A673 (cell line): Measurements from ENCODE around the gene JAKMIP1. TPM values are rescaled to one million over a fixed set of nuclear protein-coding genes. Genes with fewer than 3 reads are reported as not detected.

Source experiments
- BruUV-seq: library from RNA; stranded (reverse); fragments of 400-500 nt; replicated peaks from 2 replicates; lab custom pipeline; 2021; lab: Mats Ljungman, UMichigan
- CTCF ChIA-PET: fragments of 300-600 bp; sonication (Branson Sonifier 250); formaldehyde crosslinking; loops from one replicate; lab custom pipeline; 2022; ENCODE audit warnings: antibody characterized with exemption; lab: Charles Lee
- POLR2A ChIA-PET: fragments of 300-600 bp; sonication (Branson Sonifier 250); formaldehyde crosslinking; loops from one replicate; lab custom pipeline; 2022; ENCODE audit warnings: antibody characterized with exemption; ENCODE audit not compliant: low non-redundant PET; lab: Charles Lee
- DNase-seq: peaks from one replicate; pipeline ENCODE4 v3.0.0-alpha.2; 2015; ENCODE audit warnings: low spot score
- H3K27ac ChIP-seq: fragments of 200-600 bp; sonication (generic); 2 replicates; pipeline ENCODE4 v1.5.1; 2016; ENCODE audit warnings: mixed run types, low read depth, mild to moderate bottlenecking, mixed read lengths, antibody characterized with exemption, low read length; ENCODE audit not compliant: poor library complexity, severe bottlenecking
- H3K27me3 ChIP-seq: fragments of 200-600 bp; sonication (generic); replicated peaks from 2 replicates; pipeline ENCODE4 v1.6.1; 2017; ENCODE audit warnings: mixed run types, low read depth, mild to moderate bottlenecking, mixed read lengths, antibody characterized with exemption, low read length; ENCODE audit not compliant: insufficient read depth, poor library complexity
- H3K36me3 ChIP-seq: fragments of 200-600 bp; sonication (generic); 2 replicates; pipeline ENCODE4 v1.6.1; 2016; ENCODE audit warnings: mixed run types, mild to moderate bottlenecking, mixed read lengths, antibody characterized with exemption, low read length; ENCODE audit not compliant: insufficient read depth, poor library complexity, severe bottlenecking
- H3K4me1 ChIP-seq: fragments of 200-600 bp; sonication (generic); 2 replicates; pipeline ENCODE4 v1.6.1; 2017; ENCODE audit warnings: mixed run types, mild to moderate bottlenecking, mixed read lengths, antibody characterized with exemption, low read length; ENCODE audit not compliant: insufficient read depth, poor library complexity, severe bottlenecking
- H3K4me3 ChIP-seq: fragments of 200-600 bp; sonication (generic); 2 replicates; pipeline ENCODE4 v1.5.1; 2016; ENCODE audit warnings: low read depth, mixed run types, mild to moderate bottlenecking, mixed read lengths, low read length; ENCODE audit not compliant: poor library complexity, severe bottlenecking
- H3K9me3 ChIP-seq: fragments of 200-600 bp; sonication (generic); 2 replicates; pipeline ENCODE4 v1.6.1; 2016; ENCODE audit warnings: mixed run types, low read depth, mild to moderate bottlenecking, mixed read lengths, antibody characterized with exemption, low read length; ENCODE audit not compliant: poor library complexity, severe bottlenecking
- CTCF ChIP-seq: fragments of 300-800, 200-600 bp; sonication (generic); conservative IDR thresholded peaks from 2 replicates; pipeline ENCODE4 v1.5.1; 2017; ENCODE audit warnings: low read depth, mild to moderate bottlenecking, antibody characterized with exemption, low read length, moderate library complexity, mixed read lengths
- EZH2 ChIP-seq: fragments of 200-600 bp; sonication (generic); IDR thresholded peaks from 2 replicates; pipeline ENCODE4 v1.6.1; 2017; ENCODE audit warnings: borderline replicate concordance, low read depth, mild to moderate bottlenecking, mixed read lengths, antibody characterized with exemption, low read length; ENCODE audit not compliant: poor library complexity, severe bottlenecking
- intact Hi-C: fragments of 100-400 bp; cut with micrococcal nuclease; formaldehyde crosslinking; loops from one replicate; pipeline ENCODE4 v1.10.0; 2022; ENCODE audit not compliant: unreplicated experiment
- total RNA-seq: library from RNA; stranded (reverse); gene quantifications from 2 replicates; pipeline ENCODE4 v1.2.3, GENCODE V29; 2021

Gene JAKMIP1
- total RNA-seq, 1 experiment from 2014 or later: not detected

GRCh38 chr4:6221851-6222760, 21.8 kb upstream of the JAKMIP1 start:
- Histone ChIP-seq H3K9me3 (no peaks in the 10 kb centered on the region), H3K27me3 (peaks cover 62% of the 10 kb centered on the region), H3K36me3 (no peaks in the 10 kb centered on the region), H3K27ac (no peak overlapping the region), H3K4me3 (no peak overlapping the region), H3K4me1 (no peaks in the 10 kb centered on the region)
- DNase-seq: peak; percentile 25
- intact Hi-C loops: no loop called here
- no TSS peak for BruUV-seq
- CTCF ChIA-PET: no interaction called here
- TF ChIP-seq EZH2 (no peak), CTCF (no peak)
- POLR2A ChIA-PET: no interaction called here

GRCh38 chr4:6221301-6221850, 21.0 kb upstream of the JAKMIP1 start:
- intact Hi-C loops: no loop called here
- BruUV-seq: no TSS peak
- Histone ChIP-seq H3K4me3 (no peak overlapping the region), H3K4me1 (no peaks in the 10 kb centered on the region), H3K9me3 (no peaks in the 10 kb centered on the region), H3K27me3 (peaks cover 70% of the 10 kb centered on the region), H3K27ac (no peak overlapping the region), H3K36me3 (no peaks in the 10 kb centered on the region)
- DNase-seq: no peak
- ChIA-PET CTCF (no interaction called here), POLR2A (no interaction called here)
- TF ChIP-seq CTCF (no peak), EZH2 (no peak)

GRCh38 chr4:6217716-6218381, 17.5 kb upstream of the JAKMIP1 start:
- ChIA-PET POLR2A (no interaction called here), CTCF (interaction anchor here (0.6 kb wide), 1 partner anchor 111 kb away, joined by 4 read pairs; no protein-coding TSS in a partner anchor)
- BruUV-seq: no TSS peak
- H3K27ac ChIP-seq: no peak overlapping the region
- DNase-seq: no peak
- H3K4me1 ChIP-seq: no peaks in the 10 kb centered on the region
- TF ChIP-seq EZH2 (no peak), CTCF (no peak)
- H3K4me3 ChIP-seq: no peak overlapping the region
- H3K9me3 ChIP-seq: no peaks in the 10 kb centered on the region
- intact Hi-C loops: no loop called here
- H3K27me3 ChIP-seq: peaks cover 76% of the 10 kb centered on the region
- no peaks in the 10 kb centered on the region for H3K36me3 ChIP-seq
